Activated T-cell treated with anti-CD3 and anti-CD28 coated beads for 24 hours (primary cell): Measurements from ENCODE around the gene PHACTR3.

Experiments used
- DNase-seq: peaks from one replicate; pipeline ENCODE4 v3.0.0-alpha.2; 2020; ENCODE audit warnings: low read depth

Gene PHACTR3

DNA sequence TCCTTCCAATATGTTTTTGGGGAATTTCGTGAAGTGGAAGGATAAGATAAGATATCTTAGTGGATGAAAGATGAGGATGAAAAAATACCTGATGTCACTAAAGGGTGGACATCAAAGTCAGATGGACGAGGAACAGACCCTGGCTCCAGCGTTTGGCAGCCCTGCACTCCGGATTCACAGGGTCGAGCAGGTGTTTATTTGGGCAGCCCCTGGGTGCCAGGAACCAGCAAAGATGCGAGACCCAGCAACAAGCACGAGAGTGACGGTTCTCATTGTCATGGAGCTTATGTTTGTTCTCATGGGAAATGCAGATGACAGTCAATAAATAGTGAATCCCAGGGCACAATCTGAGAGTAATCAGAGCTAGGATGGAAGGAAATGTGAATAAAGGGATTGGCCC, 131.1 kb downstream of the PHACTR3 start:
- no peak for DNase-seq

DNA sequence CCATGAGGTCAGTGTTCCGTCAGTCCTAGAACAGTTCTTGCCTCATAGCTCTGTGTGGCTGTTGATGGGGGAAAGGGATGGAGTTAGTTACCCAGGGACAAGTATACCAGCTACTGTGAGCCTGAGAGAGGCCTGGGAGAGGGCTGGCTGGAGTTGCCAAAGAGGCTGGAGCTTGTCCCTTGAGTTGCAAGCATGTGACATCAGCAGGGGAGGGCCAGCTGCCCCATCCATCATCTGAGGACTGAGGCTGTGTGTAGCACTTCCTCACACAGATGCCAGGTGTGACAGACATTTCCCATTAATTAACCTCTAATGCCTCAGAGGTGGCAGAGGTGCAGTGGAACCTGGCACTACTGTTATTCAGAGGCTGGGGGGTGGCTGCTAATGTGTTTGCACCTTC, 131.6 kb downstream of the PHACTR3 start:
- DNase-seq, result no peak

DNA sequence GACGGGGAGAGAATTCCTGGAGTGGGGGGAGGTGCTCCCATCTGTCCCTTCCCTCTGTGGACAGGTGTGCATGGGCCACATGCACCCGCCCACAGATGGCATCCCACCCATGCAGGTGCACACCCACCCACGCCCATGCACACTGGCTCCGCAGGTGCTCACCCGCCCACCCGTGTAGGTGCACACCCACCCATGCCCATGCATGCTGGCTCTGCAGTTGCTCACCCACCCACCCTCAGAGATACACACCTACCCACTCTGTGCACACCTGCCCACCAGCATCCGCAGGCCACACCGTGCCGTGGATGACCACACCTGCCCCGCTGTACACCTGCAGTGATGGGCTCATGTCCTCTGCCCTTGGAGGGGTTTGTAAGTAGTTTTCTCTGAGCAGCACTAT, 132.0 kb downstream of the PHACTR3 start:
- no peak for DNase-seq

DNA sequence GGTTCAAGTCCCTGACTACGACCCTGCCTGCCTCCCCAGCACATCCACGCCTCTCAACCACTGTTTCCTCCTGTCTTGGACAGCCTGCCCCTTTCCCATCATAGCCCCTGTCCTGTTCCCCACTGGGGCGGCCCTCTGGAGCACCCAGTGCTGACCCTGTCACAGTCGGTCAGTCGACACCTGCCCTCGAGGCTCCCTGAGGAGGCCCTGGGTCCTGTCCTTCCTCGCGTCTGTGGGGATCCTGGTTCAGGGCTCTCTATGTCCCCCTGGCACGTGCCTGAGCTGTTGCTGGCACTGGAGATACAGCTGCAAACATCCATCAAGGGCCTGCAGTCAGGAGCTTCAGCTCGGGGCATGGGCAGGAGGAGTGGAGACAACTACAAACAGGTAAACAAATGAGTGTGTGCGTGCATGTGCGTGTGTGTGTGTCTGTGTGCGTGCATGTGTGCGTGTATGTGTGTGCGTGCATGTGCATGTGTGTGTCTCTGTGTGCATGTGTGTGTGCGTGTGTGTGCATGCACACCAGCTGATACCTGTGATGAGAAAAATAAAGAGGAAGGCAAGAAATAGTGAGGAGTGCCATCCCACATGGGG, 132.8 kb downstream of the PHACTR3 start:
- no peak for DNase-seq

DNA sequence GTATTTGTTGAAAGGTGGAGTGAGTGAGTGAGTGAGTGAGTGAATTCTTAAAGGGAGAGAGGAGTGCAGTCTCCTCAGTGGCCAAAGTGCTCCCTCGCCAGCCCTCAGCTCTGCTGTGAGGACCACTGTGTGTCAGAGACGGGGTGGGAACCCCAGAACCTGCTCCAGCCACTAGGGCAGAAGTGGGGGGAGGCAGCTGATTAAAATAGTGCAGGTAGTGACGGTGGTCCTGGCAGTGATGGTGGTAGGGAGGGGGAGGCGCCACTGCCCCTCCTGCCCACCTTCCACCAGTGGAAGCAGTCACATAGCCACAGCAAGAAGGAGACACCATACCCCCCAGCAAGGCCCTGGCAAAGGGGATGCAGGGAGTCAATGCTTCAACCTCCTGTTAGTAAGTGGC, 133.5 kb downstream of the PHACTR3 start:
- no peak for DNase-seq

DNA sequence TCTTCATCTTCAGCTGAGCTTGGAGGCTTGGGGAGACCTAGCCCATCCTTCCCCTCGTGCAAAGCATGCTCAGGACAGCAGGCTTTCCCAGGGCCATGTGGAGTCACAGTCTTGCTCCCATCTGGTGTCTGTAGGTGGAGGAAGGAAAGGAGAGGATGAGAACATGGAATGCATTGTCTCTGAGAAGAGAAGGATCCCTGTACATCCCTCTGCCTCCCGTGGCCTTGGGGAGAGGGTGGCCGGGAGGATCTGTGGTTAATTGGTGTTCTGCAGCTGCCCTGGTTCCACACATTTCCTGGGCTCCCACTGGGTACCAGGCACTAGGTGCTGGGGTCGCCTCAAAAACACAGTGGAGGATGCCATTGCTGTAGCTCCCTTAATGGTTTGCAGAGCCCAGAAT, 134.5 kb downstream of the PHACTR3 start:
- no peak for DNase-seq

DNA sequence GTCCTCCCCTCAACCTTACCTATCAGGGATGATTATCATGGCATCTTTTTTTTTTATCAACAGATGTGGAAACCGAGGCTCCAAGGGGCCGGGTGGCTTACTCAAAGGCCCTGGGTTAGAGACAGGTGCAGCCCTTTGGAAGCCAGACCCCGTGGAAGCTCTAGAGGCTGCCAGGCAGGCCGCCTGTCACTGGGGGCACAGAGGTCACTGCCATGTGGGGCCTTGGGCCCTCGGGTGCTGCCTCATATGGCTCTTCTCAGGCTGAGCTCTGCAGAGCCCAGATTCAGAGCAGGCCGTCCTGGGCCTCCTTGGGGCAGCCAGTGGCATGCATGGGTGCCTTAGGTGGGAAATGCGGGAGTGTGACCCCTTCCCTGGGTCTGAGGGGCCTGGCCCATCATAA, 136.3 kb downstream of the PHACTR3 start:
- DNase-seq, result no peak

DNA sequence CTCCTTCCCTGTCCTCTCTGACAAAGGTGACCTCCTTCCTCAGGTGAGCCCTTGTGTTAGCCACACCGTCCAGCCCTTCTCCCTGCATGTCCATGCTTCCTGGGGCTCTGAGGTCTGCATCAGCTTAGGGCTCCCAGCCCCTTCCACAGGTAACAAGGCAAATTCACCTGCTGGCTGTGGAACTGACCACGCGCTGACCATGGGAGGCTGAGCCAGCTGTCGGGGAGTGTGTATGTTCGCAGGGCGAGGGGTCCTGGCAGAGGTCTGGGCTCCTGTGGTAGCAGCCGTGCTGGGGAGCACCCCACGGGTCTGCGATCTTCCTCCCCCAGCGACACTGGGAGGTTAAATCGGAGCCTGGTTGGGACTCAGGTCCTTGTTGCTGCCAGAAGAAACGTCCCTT, 136.7 kb downstream of the PHACTR3 start:
- DNase-seq, result no peak

DNA sequence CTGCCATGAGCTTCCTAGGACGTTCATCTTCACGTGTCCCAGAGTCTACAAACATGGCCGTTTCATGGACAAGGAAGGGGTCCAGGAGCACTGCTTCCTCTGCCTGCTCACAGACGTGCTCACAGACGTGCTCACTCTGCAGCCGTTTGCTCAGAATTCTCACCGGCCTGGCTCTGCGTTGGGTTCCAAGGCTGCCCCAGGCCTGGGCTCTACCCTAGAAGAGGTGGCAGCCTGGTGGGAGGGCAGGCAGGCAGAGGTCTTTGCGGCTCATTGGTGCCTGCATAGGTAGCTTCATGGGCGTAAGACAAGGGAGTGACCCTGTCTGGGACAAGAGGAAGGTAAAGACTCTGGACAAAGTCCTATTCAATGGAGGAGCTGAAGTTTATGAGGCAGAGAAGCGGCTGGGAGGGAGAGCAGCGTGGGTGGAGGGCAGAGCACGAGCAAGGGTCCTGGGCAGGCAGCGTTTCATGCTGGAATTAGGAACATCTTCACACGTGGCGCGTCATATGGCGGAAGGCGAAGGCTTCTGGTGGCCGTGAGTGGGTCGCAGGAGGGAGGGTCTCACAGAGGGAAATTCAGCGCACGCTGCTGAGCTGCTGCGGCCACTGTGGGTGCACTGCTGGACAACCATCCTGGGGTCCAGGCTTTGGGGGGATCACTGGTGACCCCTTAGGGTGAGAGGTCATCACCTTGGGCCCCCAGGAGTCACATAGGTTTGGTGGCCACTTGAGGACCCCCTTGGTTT, 138.2 kb downstream of the PHACTR3 start:
- DNase-seq, result no peak

DNA sequence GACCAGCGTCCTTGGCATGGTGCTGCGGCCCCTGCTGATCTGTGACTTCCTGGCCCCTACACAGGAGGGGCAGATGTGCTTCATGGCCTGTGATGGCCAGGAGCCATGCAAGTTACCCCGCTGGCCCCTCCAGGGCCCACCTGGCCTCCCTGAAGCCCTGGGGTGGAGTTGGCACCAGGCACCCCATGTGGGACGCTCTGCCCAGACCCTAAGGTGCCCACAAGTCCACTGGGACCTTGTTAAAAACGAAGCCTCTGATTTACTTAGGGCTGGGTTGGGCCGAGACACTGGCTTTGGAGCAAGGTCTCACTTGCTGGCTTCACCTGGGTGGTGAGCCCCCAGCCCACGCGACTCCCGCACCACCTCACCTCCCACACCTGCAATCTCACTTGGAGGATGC, 139.0 kb downstream of the PHACTR3 start:
- DNase-seq, result no peak

DNA sequence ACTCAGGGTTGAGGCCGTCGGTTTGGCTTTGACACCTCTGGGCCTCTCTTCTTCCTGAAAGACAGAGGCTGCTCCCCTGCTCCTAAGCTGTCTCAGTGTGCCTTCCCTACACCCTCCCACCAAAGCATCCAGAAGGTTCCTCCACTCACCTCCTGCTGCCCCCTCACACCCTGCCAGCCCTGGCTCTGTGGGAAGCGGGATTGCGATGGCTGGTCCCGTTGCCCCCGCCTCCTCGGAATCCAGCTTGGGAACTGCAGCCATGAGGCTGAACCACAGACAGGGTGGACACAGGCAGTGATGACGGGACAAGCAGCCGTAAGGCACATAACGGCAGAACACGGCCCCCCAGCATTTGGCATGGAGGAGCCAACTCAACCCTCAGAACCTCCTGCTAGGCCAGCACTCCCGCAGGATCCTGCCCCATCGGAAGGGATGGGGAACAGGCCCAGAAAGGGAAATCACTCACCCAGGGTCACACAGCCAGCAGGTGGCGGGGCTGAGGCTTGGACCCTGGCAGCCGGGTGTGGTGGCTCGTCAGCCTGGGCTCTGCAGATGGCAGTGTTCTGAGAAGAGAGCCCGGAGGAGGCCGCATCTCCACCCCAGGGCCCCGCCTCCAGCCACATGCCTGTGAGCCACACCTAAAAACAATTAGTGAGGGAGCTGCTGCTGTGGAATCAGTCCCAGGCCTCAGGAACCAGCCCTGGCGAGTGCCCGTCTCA, 139.6 kb downstream of the PHACTR3 start:
- DNase-seq, result no peak

DNA sequence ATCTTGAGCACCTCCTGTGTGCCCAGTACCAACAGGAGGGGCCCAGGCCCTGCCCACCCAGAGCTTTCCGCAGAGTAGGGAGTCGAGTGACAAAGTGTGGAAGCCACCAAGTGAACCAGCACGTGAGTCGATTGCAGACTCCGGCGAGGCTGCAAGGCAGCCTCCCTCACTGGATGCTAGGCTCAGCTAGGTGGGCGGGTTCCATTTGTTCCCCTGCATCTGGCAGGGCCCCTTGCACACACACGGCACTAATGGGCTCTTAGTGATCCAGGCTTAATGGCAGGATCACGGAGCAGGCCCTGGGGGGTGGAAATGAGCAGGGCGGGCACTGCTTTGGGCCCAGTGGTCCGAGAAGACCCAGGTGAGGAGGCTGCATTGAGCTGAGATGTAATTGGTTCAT, 140.4 kb downstream of the PHACTR3 start:
- DNase-seq, result no peak

DNA sequence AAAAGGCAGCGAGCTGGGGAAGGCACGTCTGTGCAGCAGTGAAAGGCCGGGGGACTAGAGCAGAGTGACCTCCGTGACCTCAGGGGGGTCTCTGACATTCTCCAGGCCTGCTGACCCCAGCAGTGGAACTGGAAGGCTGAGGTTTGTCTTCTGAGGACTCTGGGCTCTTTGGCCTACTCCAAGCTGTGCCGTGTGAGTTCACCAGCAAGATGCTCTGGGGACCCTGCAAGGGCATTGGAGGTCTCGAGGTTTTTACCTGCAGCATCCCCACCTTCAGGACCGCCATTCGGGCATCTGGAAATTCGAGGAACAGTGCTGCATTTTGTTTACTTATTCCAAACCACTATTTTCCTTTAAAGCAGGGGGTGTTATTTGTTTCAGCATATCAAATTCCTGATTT, 140.9 kb downstream of the PHACTR3 start:
- DNase-seq, result no peak

DNA sequence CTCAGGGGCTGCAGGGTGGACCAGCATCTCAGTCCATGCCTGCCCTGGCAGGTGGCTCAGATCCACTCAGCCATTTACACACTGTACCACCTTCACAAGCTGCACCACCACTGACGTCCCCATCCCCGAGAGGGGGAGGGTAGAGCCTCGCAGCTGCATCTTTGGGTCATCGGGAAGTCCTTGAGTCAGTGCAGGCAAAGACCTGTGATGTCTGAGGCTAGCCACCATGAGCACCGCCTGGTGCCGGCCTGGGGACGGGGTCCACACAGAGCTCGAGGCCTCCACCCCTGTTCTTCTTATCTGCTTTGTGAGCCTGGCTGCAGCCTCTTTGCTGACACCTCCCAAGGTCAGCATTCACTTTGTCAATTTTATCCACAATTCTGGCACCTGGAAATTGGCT, 141.4 kb downstream of the PHACTR3 start:
- DNase-seq, result no peak

DNA sequence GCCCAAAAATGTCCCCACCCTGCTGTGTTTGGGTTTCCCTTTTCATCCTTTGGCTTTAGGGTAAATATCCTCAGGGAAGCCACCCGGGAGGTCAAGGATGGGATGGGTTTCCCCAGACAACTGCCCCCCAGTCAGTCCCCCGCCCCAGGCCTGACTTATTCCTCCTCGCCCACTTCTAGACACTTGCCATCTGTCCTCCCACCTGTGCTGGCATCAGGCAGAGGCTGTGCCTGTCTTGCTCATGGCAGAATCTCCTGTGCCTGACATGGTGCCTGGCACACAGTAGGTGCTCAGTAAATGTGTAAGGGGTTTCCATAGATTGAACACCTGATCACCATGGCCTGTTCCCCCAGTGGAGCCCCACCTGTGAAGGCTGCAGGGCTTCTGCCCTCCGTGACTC, 141.8 kb downstream of the PHACTR3 start:
- DNase-seq, result no peak

DNA sequence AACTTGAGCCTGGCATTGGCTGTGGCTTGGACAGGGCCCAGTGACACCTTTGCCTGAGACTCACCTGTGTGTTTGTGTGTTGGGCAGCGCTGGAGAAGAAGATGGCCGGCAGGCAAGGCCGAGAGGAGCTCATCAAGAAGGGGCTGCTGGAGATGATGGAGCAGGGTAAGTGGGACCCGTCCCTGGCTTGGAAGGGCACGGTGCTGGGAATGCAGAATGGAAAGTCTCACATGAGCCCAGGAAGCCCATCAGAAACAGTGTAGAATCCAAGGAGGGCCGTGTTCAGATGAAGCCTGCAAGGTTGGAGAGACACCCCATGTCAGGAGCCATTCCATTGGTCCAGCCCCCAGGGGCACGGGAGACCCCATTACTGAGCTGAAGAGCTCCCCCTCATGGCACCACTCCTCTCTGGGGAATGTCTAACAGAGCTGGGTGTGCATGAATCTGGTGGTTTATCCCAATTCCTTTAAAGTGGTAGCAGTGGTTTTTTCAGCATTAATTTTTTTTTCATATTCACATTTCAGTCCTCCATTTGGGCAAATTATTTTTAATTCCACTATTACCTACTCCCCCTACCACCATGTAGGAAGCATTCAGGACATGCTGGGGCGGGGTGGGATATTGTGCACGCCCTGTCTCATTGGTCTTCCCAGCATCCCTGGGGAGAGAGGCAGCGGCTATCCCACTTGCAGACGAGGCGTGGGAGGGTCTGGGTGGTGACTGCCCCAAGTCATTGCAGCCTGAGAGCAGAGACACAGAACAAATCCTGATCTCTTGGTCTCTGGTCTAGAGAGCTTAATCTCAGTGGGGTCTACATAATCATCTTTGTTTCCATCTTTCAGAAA, 143.6 kb downstream of the PHACTR3 start:
- no peak for DNase-seq

DNA sequence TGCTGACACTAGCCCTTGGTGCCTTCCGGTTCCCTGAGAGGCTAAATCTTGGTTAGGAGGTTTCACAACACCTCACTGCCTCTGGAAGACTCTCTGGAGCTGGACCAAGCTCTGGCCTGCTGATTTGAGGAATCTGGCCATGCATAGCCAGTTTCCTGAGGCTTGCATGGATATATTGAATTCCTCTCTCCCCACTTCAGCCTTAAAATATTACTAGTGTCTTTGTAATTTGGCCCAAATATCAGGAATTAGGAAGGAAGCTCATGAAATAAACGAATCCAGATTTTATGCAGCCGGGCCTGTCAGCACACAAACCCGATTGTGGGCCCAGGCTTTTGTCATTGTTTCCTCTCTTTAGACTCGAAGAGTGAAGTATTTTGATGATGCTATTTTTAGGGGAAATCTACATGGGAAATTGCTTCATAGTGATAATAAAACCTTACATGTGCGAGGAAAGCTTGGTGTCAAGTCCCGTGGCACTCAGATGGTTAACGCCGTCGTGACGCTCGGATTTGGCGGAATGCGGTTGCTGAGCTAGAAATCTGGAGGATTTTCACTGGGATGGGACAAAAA, 144.4 kb downstream of the PHACTR3 start:
- no peak for DNase-seq

DNA sequence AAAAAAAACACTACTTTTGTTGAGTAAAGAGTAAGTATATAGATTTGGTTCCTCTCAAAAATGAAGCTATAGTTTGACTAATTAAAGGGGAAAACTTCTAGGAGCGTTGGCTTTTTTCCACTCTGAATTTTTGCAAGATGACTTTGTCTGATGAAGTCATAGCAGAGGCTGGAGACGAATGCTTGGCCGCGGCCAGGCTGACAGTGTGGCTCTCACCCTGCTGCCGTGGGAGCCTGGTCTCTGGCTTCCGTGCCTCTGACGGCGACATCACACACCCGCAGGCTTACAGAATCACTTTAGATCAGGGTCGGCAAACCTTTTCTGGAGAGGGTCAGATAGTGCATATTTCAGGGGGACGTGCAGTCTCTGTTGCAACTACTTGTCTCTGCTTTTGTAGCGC, 145.0 kb downstream of the PHACTR3 start:
- no peak for DNase-seq

DNA sequence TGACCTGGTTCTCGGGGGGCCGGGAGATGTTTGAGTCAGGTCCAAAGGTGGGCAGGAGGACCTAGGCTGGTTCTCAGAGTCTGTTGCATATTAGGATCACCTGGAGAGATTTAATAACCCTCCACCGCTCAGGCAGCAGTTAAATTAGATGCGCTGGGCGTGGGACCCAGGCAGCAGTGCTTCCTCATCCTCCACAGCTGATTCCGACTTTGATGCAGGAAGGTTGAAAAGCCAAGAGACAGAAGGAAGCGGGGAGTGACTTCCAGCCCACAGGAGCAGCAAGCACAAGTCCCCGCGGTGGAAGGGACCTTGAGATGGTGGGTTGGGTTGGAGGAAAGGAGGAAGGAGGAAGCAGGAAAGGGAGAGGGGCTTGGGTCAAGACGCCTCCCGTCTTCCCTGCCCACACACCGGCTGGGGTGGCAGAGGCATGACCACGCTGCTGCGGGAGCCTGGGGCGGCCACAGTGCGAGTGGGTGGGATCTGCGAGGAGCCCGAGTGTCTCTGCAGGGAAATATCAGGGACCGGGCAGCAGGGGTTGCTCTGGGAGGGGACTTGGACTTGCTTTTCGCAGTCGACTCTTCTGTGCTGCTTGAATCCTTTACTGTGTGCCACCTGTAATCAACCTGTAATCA, 146.0 kb downstream of the PHACTR3 start:
- no peak for DNase-seq

DNA sequence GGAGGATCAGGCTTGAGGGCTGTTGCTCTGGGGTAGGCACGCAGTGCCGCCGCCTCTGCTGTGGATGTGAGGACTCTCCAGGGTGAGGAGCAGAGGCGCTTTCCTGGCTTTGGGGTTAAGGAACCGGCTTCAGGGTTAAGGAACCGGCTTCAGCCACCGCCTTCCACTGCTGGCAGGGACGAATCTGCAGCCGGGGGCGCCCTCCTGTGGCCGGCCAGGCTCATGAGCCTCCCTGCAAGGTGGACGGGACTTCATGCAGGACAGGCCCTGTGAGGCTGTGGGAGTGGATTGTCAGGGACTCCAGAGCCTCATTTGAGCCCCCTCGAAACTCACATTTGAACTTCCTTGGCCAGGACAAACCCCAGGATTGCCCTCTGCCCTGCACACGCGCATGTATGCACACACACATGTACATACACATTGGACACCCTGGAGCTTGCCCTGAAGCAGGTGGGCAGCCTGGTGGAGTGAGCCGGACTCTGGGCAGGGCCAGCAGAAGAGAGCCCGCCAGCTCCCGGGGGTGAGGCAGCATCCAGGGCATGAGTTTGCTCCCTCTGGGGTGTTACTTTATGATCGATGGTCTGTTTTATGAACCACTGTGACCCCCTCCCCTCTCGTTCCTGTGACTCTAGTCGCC, 146.9 kb downstream of the PHACTR3 start:
- DNase-seq, result peak; percentile 12

DNA sequence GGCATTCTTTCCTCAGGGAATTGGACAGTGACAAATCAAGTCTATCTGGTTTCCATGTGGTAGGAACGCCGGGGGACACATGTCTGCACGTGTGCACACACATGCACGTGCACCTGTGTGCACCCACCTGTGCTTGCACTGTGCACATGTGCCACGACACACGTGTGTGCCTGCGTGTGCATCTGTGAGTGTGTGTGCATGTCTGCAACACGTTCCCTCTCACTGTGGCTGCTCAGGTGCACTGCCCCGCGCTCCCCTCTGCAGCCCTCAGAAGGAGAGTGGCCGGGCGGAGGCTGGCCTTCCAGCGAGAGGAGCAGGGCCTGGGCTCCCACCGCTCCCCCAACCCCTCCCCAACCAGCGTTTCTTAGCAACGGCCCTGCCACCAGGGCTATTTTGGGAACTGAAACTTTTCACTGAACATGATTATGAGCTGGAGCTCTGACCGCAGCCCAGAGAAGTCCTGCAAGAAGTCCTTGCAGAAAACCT, 147.8 kb downstream of the PHACTR3 start:
- no peak for DNase-seq
